DMS53 treated with DMSO at 0.1 percent for 48 hours (cell line): ENCODE measurements around the gene MLXIP.
"Not testable (repeated sequence)": the region's sequence is repeated elsewhere in the genome, so short reads cannot be mapped to it uniquely, and the experiment has no call there.

ENCODE experiments used
- DNase-seq: peaks from one replicate; lab custom pipeline; 2025; ENCODE audit not compliant: unreplicated experiment; lab: John Stamatoyannopoulos, UW

The MLXIP gene

GRCh38 chr12:122174155-122174845 lies 95.7 kb downstream of the MLXIP start, which contains the start of gene IL31:
IL31 (minus strand) TSS chr12:122174221; CDS start chr12:122174172, 49 bp downstream.
- no peak for DNase-seq

- not testable (repeated sequence) for DNase-seq
These were observed 97.9 kb downstream of the MLXIP start for GRCh38 chr12:122176473-122176872.

- DNase-seq, result peak; percentile 80
These were observed 104.5 kb downstream of the MLXIP start, which contains the start of gene LRRC43 for GRCh38 chr12:122182887-122183587. LRRC43 (plus strand) TSS chr12:122183123; CDS start chr12:122183145, 22 bp downstream.

- DNase-seq, result no peak
These were observed 105.0 kb downstream of the MLXIP start for GRCh38 chr12:122183588-122183940.

- no peak for DNase-seq
These were observed 106.0 kb downstream of the MLXIP start for GRCh38 chr12:122184517-122184916.

GRCh38 chr12:122185079-122185478 lies 106.5 kb downstream of the MLXIP start:
- DNase-seq, result no peak

GRCh38 chr12:122185494-122186082 lies 107.0 kb downstream of the MLXIP start:
- no peak for DNase-seq

GRCh38 chr12:122187466-122187865 lies 108.9 kb downstream of the MLXIP start:
- no peak for DNase-seq

- DNase-seq, result no peak
These were observed 111.3 kb downstream of the MLXIP start for GRCh38 chr12:122189626-122190475.

- DNase-seq, result peak; percentile 62
These were observed 112.5 kb downstream of the MLXIP start for GRCh38 chr12:122190842-122191668.

GRCh38 chr12:122192441-122192840 lies 113.9 kb downstream of the MLXIP start:
- DNase-seq, result no peak

- no peak for DNase-seq
These were observed 116.2 kb downstream of the MLXIP start for GRCh38 chr12:122194804-122195203.

- no peak for DNase-seq
These were observed 116.8 kb downstream of the MLXIP start for GRCh38 chr12:122195405-122195804.
